ENCODE data around the gene FERMT2.

FERMT2 gene, protein sequence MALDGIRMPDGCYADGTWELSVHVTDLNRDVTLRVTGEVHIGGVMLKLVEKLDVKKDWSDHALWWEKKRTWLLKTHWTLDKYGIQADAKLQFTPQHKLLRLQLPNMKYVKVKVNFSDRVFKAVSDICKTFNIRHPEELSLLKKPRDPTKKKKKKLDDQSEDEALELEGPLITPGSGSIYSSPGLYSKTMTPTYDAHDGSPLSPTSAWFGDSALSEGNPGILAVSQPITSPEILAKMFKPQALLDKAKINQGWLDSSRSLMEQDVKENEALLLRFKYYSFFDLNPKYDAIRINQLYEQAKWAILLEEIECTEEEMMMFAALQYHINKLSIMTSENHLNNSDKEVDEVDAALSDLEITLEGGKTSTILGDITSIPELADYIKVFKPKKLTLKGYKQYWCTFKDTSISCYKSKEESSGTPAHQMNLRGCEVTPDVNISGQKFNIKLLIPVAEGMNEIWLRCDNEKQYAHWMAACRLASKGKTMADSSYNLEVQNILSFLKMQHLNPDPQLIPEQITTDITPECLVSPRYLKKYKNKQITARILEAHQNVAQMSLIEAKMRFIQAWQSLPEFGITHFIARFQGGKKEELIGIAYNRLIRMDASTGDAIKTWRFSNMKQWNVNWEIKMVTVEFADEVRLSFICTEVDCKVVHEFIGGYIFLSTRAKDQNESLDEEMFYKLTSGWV

DNA sequence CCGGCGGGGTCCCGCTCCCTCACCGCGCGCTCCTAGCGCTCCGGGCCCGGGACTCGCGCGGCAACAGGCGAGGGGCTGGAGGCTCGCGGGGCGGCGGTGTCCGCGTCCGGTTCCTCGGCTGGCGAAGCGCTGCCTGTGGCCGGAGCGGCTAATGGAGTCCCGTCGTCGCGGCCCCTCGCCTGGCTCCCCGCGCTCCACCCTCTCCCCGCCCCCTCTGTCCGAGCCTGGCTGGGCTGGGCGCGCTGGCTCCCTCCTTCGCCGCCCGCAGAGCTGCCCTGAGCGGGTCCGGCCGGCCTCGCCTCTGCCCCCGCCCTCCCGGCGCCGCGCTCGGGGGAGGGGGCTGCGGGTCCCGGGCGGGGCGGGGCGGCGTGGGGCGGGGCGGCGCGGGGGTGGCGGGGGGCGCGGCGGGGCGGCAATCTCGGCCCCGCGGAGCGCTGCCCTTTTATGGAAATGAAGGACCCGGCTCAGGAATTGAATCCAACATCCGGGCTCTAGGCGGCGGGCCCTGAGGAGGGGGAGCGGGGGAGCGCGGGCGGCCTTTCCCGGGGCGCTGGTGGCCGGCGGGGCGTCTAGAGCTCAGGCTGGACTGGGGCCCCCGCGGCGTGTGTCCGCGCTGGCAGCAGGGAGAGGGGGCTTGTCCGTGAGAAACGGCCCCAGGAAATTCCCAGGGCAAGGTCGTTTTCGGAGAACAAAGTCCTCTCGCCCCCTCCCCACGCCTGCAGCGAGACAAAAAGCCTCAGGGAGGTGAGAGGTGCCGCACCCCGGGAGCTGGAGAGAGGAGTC lies at the start of gene FERMT2:
TSS of gene FERMT2 (minus strand) at position 153 of the 783 bp plus-strand sequence. CDS start 482 bp downstream, outside the sequence.
- peak; percentile 72 for DNase-seq (ENCODE audit: low read depth)

DNA sequence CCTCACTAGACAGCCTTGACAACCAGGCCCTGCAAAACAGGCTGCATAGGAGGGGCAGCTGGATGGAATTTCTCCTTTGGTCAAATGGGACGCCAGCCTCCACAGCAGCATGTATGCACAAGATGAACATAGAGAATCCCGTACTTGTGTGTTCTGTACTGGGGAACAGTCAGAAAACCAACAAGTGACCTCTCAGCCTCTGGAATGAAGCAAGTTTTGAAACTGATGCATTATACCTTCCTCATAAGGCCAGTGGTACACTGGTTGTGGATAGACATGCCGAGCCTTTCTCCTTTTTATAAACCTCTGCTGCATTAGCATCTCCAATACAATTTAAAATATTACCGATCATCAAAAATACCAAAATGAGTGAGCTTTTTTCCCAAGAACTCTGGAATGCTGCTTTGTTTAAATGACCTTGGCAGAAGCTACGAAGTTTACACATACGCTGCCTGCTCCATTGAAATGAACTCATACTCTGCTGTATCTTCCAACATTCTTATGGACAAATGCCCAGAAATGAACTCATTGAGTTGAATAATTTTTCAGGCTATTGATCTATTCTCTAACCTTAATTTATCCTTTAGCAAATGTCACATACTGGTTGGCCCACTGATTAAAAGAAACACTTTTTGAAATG lies 47.6 kb upstream of the FERMT2 start:
- DNase-seq (ENCODE audit: low read depth), result peak; percentile 77

DNA sequence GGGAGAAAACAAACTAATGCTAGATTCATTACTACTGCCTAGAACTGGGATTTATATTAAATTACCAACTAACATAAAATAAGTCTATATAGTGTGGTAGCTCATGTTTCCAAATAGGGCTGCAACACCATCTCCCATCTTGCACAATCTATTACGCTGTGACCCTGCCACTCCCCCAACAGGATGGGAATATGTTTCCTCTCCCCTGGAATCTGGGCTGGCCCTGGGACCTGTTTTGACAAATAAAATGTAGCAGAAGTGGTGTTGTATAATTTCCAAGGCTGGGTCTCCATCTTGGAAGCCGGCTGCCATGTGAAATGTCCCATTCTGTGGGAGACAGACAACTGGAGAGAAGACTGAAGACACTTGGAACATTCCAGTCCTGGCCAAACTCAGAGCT lies 45.6 kb upstream of the FERMT2 start:
- DNase-seq (ENCODE audit: low read depth), result no peak

DNA sequence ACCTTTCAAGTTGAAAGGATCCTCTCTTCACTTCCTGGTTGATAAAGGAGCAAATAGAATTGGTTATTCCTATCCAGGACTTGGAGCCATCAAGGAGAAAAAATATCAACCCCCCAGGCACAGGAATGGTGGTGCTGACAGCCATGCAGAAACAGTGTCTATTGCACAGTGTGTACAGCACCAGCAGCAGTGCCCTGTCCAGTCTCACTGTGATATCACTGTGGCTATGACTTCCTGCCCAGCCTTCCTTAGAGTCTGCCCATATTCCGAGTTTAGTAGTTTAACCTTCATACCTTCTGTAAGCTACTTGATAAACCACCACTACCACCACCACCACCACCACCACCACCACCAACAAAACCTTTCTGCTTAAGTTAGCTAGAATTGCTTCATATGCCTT lies 45.1 kb upstream of the FERMT2 start:
- DNase-seq (ENCODE audit: low read depth), result no peak

DNA sequence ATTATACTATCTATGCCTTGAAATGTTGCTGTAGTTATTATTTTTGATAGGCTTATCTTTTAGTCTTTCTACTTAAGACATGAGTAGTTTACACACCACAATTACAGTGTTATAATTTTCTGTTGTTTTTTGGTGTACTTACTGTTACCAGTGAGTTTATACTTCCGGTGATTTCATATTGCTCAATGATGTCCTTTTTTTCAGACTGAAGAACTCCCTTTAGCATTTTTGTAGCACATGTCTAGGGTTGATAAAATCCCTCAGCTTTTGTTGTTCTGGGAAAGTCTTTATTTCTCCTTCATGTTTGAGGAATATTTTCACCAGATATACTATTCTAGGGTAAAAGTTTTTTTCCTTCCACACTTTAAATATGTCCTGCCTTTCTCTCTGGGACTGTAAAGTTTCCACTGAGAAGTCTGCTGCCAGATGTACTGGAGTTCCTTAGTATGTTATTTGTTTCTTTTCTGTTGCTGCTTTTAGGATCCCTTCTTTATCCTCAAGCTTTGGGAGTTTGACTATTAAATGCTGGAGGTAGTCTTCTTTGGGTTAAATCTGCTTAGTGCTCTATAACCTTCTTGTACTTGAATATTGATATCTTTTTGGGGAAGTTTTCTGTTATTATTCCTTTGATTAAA lies 41.5 kb upstream of the FERMT2 start:
- DNase-seq (ENCODE audit: low read depth), result no peak

DNA sequence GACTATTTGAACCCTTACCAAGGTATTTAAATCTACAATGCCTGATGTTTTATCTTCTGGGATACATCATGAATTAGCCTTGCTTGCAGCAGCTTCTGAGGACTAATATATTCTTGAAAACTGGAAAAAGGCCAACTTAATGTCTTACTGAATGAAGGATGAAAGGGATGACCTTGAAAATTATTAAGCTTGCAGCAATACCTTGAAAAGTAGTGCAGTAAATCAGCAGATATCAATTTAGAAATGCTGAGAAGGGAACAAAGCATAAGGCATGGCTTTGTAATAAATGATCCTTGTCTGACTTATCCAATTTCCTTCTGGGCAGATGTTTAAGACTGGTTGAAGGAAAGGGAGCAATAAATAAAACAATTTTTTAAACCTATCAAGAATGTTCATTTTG lies 37.3 kb upstream of the FERMT2 start:
- no peak for DNase-seq (ENCODE audit: low read depth)

DNA sequence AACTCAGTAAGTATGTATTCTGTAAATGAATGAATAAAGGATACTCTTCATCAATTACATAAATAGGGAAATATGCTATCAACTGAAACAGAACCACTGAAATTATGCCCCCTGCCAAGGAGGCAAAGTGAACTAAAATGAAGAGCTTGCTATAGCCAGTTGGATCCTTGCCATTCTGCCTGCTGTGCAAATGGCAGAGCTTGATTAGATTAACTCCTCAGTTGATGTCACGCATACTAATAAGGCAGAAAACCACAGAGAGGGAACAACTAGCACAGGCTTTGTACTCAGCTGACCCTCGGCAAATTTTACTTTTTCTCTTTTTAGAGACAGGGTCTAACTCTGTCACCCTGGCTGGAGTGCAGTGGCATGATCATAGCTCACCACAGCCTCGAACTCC lies 36.7 kb upstream of the FERMT2 start:
- no peak for DNase-seq (ENCODE audit: low read depth)

DNA sequence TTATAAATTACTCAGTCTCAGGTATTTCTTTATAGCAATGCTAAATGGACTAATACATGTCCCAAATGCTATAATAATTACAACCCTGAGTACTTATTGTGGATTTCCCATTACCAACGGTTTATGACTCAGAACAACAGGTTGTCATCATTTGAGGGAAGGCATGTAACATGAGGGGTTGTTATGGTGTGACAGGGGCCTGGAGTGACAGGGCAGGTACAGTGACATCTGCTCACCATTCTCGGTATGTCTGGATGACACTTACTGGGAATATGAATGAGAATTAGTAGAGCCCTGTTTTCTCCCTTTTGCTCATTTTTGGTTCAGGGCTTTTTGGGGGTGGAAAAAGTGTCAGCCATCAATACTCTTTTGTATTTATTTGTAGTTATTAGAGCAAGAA lies 36.2 kb upstream of the FERMT2 start:
- no peak for DNase-seq (ENCODE audit: low read depth)

DNA sequence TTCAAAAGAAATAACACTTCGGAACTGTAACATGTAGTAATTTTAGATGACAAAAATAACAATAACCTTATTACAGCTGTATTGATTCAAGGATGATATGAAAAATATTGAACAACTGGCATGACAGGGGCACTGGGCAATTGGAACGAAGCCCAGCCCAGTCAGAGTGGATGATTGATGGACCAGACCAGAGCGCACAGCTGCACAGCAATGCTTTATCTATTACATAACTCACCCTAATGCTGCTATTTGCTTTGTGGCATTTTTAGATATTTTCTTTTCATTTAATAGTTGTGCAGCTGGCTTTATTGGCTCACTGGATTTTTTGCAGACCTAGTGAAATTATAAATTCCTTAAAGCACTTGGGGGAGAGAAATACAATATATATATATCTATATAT lies 26.9 kb upstream of the FERMT2 start:
- no peak for DNase-seq (ENCODE audit: low read depth)

DNA sequence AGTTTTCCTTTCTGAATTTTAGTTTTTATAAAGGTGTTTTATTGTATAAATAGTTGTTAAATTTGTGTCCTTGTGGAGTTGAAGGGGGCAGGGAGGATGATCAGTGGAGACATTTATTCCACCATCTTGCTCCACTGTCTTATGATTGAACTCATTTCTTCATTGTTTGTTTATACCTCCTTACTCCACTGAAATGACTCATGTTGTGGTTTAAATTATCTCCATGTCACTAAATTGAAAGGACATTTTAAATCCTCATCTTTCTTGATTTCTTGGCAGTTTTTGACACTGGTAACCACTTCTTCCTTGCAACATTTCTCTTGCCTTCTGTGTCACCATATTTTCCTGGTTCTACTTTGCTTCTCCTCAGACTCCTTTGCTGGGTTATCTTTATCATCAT lies 23.6 kb upstream of the FERMT2 start:
- no peak for DNase-seq (ENCODE audit: low read depth)

DNA sequence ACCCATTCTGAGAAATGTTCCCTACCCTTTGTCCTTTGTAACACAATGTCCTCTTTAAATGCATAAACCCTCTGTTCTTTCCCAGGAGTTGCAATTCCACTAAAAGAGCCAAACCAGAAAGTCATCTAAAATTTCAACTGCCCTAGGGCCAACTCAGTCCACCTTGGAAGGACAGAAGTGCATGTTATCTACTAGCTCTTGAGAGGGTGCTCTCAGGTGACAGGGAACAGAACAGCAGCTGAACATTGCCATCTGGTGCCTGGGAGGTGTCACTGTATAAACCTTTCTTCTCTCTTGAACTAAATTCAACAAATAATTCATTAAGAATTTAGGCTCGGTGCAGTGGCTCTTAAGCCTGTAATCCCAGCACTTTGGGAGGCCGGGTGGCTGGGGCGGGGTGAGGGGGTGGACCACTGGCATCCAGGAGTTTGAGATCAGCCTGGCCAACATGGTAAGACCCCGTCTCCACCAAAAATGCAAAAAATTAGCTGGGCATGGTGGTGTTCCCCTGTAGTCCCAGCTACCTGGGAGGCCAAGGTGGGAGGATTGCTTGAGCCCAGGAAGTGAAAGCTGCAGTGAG lies 10.3 kb upstream of the FERMT2 start:
- DNase-seq (ENCODE audit: low read depth), result no peak

DNA sequence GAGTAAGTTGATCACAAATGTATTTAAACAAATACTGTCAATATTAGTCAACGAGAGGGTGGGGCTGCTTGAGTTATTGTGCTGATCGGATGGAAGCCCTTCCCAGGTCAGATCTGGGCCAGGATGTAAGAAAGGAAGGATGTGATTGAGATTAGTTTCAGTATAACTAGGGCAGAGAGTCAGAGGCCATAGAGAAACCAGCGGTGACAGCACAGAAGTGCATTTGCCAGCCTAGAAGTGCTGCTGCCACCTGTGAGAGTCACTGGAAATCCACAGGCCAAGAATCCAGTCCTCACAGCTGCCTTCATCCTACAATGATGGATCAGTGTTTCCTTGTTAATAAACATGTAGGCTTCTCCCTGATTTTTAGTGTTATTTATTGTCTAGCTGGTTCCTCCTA lies 9.8 kb upstream of the FERMT2 start:
- DNase-seq (ENCODE audit: low read depth), result no peak

DNA sequence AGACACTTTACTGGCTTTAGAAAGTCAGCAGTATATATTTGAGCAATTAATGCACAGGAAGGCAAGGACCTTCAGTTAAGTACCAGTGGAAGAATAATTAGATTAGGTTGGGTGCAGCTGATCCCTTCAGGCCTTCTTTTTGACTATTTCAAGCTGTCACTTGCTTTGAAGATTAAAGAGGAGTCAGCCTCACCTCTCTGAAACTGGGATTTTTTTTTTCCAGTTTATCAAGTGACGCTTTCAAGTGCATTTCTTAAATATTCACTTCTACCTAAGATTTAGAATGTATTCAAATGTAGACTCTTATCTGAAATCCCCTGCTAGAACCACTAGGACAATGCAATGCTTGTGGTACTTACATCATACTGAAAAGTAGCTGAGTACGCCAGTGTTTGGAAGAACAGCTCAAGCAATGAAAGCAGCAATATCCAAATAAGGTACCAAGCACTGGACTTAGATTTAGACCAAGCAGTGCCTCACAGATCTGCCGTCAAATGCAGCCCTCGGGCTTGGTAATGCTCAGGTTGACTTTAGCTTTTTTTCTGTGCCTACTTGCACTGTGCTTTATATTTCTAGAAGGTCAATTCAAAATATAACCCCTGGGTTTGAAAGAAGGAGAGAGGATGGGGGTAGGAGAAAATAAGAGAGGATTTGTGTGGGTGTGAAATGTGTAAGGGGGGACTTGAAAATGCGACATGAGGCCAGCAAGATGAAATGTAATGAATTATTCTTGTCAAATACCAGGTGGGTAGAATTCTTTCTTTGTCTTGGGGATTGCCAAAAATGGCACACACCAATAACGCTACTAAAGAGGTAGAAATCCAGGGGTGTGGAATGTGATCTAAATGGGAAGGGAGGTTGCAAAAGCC lies 3.7 kb upstream of the FERMT2 start:
- DNase-seq (ENCODE audit: low read depth), result peak; percentile 63

DNA sequence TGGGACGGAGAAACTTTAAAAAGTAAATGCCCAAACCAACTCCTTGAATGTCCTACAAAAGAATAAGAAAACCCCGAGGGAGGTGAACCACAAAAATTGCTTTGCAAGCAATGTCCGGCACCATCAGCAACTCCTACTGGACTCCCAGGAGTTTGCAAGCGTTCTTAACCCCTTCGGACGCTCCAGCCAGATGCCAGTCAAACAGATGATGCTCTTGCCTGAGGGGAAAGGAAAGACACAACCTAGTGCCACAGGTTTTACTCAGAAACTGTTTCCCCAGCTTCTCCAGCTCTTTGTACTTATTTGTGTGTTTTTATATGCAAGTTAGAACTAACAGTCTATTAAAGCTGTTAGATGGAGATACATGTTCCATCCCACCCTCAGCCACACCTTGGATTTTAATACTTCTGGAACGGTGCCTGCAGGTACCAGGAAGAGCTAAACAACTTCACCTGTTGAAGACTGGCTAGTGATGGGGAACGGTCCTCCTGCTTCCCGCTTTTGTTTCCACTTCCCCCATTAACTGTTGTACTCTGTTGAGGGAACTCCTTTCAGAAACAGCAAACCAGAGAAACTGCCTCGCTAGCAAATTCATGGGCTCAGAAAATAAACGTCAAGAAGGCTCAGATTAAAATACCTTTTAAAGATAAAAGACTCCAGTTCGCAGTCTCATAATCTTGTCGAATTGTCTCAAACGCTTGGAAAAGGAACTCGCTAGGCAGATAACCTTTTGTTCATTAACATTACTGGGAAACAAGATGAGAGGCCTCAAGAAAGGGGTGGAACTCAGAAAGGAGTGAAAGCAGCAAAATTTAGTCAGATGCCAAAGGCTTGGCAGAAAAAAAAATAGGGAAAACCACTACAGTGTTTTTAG lies 1.1 kb upstream of the FERMT2 start:
- DNase-seq (ENCODE audit: low read depth), result peak; percentile 81

DNA sequence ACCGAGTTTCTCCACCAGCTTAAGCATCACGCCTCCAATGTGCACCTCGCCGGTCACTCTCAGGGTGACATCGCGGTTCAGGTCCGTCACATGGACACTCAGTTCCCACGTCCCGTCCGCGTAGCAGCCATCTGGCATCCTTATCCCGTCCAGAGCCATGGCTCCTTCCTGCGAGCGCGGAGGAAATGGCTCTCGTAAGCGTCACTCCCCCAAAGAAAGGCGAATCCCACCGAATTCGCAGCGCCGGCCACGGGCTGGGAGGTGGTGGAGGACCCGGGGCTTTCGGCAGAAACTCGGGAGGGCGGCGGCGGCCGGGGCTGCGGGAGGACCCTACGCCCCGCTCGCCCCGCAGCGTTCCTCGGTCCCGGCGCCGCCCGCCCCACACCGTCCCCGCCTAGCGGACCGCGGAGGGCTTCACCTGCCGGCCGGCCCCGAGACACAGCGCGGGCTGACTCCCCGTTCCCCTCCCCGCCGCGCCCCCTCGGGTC lies 396 bp downstream of the FERMT2 start:
- no peak for DNase-seq (ENCODE audit: low read depth)

DNA sequence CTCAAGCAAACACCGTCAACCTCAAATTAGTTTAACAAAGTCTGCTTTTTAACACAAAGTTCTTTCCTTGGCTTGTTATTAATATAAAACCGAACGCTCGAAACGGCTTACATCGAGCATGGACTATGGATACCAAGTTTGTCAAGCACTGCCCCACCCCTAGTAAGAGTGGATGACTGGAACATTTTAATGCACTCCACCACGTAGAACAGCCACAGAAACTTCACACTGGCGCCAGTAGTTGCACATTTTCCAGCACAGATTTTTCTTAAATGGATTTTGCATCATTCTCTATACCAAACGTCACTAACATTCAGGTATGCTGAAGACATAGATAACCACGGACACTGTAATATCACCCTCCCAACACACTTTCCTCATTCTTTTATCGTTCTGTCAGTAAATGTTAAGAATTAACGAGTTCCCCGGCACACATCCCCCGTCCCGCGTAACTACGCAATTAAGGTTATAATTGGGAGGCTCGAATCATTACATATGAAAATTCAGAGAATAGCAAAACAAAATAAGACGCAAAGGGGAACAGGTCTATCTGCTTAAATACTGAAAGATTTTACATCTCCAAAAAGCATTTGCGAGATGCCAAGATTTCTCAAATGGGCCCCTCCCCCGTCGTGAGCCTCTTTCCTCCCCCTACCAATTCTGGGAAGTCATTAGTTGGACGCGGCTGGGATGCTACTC lies 990 bp downstream of the FERMT2 start:
- no peak for DNase-seq (ENCODE audit: low read depth)

DNA sequence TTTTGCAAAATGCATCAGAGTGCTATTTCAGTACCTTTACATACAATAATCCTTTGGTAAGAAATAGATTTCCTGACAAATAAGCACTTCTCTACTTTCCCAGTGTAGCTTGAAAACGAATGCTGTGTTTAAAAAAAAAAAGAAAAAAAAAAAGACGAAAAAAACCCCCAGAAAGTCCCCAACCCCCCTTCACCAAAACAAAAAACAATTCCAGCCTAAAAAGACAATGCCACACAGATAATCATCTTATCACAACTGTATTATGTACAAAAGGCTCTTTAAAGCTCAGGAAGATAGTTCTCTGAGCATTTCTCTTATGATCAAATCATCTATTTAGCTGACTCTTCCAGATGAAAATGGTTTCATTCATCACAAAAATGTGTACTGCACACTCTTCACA lies 1.6 kb downstream of the FERMT2 start:
- DNase-seq (ENCODE audit: low read depth), result no peak

DNA sequence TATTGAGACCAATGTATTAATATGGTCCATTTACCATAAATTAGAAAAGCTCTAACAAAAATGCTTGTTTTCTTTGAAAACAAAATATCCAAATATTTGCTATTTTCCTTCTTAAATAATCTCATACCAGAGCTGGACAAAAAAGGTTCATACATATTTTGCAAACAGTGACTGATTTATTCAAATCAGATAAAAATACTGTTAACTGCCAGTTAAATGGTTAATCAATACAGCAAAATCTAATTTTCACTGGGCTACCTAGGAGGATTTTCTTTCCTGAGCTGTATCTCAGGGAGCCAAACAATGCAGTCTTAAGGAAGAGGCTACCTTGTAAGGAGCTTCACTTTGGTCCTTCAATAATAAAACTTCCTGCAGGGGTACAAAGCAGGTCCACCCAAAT lies 2.0 kb downstream of the FERMT2 start:
- DNase-seq (ENCODE audit: low read depth), result no peak

DNA sequence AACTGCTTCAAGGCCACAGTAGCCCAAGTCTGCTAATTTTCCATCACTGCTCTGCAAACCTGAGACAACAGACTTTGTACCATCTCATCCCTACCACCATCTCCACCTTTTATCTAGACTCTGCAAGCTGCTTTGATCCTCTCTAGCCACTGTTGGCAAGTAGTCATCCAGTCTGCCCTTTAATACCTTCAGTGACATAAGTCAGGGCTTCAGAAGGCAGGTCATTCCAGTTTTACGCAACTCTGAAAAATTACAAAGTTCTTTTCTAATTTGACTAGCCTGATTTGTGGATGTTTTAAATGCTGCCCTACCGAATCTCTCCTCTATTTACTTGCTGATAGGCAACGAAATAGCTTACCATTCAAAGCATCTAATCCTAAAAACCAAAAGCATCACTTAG lies 2.8 kb downstream of the FERMT2 start:
- DNase-seq (ENCODE audit: low read depth), result no peak

Data from fibroblast of the conjunctiva (primary cell).